Aorta (tissue), 5 donors: ENCODE data around the gene KCNRG. TPM values are rescaled to one million over a fixed set of nuclear protein-coding genes. Genes with fewer than 3 reads are reported as not detected.
"Not testable (repeated sequence)": the region's sequence is repeated elsewhere in the genome, so short reads cannot be mapped to it uniquely, and the experiment has no call there.

Source experiments
- ATAC-seq: fragments of 200-7000 bp; cut with Tn5 transposase; one replicate; pipeline ENCODE4 v1.9.1; 2022; ENCODE audit warnings: moderate library complexity; ENCODE audit not compliant: low FRiP score
- DNase-seq, 2 donors: peaks; one replicate each; pipeline ENCODE4 v3.0.0-alpha.2; 2020
- H3K27ac ChIP-seq, 2 donors: one replicate each; pipeline ENCODE4 v1.5.1; 2013; ENCODE audit warnings: low read length in 2 of 2, mild to moderate bottlenecking in 2 of 2, moderate library complexity in 2 of 2, control low read depth in 1 of 2, inconsistent platforms in 1 of 2, low read depth in 1 of 2
- H3K27me3 ChIP-seq, 2 donors: one replicate each; pipeline ENCODE4 v1.6.1; 2013; ENCODE audit warnings: control low read depth in 1 of 2, low read length in 1 of 2, mild to moderate bottlenecking in 1 of 2, moderate library complexity in 1 of 2; ENCODE audit not compliant: insufficient read depth in 2 of 2, control insufficient read depth in 1 of 2
- H3K36me3 ChIP-seq, 2 donors: one replicate each; pipeline ENCODE4 v1.6.1; 2013; ENCODE audit warnings: control low read depth in 1 of 2, low read length in 1 of 2, mild to moderate bottlenecking in 1 of 2; ENCODE audit not compliant: insufficient read depth in 2 of 2, control insufficient read depth in 1 of 2
- H3K4me1 ChIP-seq, 2 donors: one replicate each; pipeline ENCODE4 v1.6.1; 2013; ENCODE audit warnings: low read length in 2 of 2, control low read depth in 1 of 2, mild to moderate bottlenecking in 1 of 2, moderate library complexity in 1 of 2; ENCODE audit not compliant: insufficient read depth in 2 of 2, control insufficient read depth in 1 of 2
- H3K4me3 ChIP-seq, 2 donors: one replicate each; pipeline ENCODE4 v1.5.1; 2013; ENCODE audit warnings: low read length in 2 of 2, control low read depth in 1 of 2, mild to moderate bottlenecking in 1 of 2
- H3K9me3 ChIP-seq: one replicate; pipeline ENCODE4 v1.6.1; 2013; ENCODE audit warnings: mild to moderate bottlenecking, low read length; ENCODE audit not compliant: control insufficient read depth
- WGBS, 2 donors: extraction: QIAGEN DNeasy Blood & Tissue Kit; methylation state at CpG; one replicate each; pipeline ENCODE4 v1.1.7; 2013; 5-methylcytosine and 5-hydroxymethylcytosine counted together
- intact Hi-C, 2 donors: fragments of 100-400 bp; cut with DNase I; formaldehyde crosslinking; loops; one replicate each; pipeline versions ENCODE4 v1.14.2 to v1.15.0; 2022
- microRNA-seq, 2 donors: library from miRNA; unstranded; fragments of <30 nt; microRNA quantifications; one replicate each; pipeline ENCODE4 v1.2.0, GENCODE V29; 2020
- polyA plus RNA-seq, 2 donors: library from polyadenylated mRNA; stranded (reverse); fragments of 200-250 nt; gene quantifications; one replicate each; pipeline ENCODE4 v1.2.3, GENCODE V29; 2013
- total RNA-seq, 2 donors: library from RNA; stranded (reverse); fragmentation: NEBNext Ultra II Directional; extraction: Animal tissue kit (Norgen Biotek cat#: 25700); gene quantifications; one replicate each; pipeline ENCODE4 v1.2.1, GENCODE V29; 2021
- donor health status: healthy with polysubstance abuse.
- donor health status: Bipolar disorder and iron deficiency.
- donor health status: DM: no; HTN: no; CAD: no.
- donor health status: DM: no; HTN: no; CAD: no.
- donor health status: DM: yes; HTN: yes; CAD: no.

KCNRG gene
- total and polyA plus RNA-seq, 4 donors = 0.45 to 1.7 TPM; not detected in 2

DNA sequence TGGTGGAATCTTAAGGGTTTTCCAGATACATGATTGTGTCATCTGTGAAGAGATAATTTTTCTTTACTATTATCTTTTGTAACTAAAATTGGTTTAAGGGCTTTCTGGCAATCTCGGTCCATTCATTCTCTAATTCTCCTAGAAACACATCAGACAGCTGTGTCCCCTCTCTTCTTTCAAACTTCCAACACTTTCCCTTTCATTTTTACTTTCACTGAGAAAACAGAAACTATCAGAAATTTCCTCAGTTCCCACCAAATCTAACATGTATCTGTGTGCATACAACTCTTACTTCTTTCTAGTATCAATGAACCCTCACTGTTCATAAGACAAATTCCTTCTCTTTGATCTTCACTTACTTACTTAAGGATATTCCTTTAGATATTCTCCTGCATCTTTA lies 40.2 kb downstream of the KCNRG start:
- Histone ChIP-seq H3K4me3 (no peak overlapping the region), H3K27me3 (no peaks in the 10 kb centered on the region), H3K4me1 (peaks cover 0 to 5% of the 10 kb centered on the region in 2 donors), H3K27ac (no peak overlapping the region), H3K9me3 (no peaks in the 10 kb centered on the region), H3K36me3 (no peaks in the 10 kb centered on the region)
- DNase-seq (no peak), ATAC-seq (no peak)
- 78 to 85% methylated on average over 1 of the region's 1 CpG for WGBS, 2 donors
- intact Hi-C loops = no loop called here

DNA sequence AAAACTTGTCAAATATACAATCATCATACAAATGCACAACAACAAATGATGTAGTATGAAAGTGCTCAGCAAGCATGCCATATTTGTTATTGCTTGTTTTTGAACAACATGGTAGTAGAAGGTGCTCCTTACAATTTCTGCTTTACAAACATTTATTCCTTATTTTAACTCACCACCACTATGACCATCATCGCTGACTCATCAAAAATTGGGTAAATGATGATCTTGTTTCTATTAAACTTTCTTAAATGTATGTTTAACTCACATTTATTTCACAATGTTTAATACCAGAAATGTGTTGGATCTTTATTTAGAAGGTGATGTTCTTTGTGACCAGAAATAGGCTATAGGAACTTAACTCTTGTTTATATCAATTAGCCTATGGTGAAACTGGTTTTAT lies 45.5 kb downstream of the KCNRG start:
- Histone ChIP-seq H3K36me3 (no peaks in the 10 kb centered on the region), H3K4me1 (no peaks in the 10 kb centered on the region), H3K27ac (no peak overlapping the region), H3K9me3 (no peaks in the 10 kb centered on the region), H3K4me3 (no peak overlapping the region), H3K27me3 (no peaks in the 10 kb centered on the region)
- intact Hi-C loops = no loop called here
- DNase-seq (no peak), ATAC-seq (no peak)
- 99 to 100% methylated on average over 1 of the region's 1 CpG for WGBS, 2 donors

GRCh38 chr13:50062336-50062735 lies 47.1 kb downstream of the KCNRG start:
- H3K9me3 ChIP-seq, DNase-seq, intact Hi-C loops, H3K4me1 ChIP-seq, H3K27ac ChIP-seq, ATAC-seq, H3K27me3 ChIP-seq, H3K36me3 ChIP-seq, H3K4me3 ChIP-seq: not testable (repeated sequence)
- 97 to 100% methylated on average over 7 of the region's 7 CpGs for WGBS, 2 donors

DNA sequence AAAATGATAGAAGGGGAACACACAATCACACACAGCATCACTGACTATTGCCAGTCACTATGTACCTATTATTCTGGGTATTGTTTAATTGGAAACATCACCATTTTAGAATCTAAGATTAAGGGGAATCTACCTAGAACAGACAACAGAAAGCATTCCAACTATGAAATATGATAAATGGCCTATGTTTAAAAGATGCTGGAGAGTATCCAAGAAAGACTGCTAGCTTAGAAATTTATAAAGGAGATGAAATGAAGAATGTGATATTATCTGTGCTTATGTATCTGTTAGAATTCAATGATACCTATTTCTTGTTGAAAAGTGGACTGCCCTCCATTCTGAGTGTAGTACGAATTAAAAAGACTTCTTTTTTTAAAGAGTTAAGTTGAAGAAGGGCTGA lies 50.5 kb downstream of the KCNRG start:
- WGBS, 2 donors = 71 to 84% methylated on average over 1 of the region's 1 CpG
- no peak overlapping the region for H3K4me3 ChIP-seq
- H3K27me3 ChIP-seq = no peaks in the 10 kb centered on the region
- ATAC-seq = no peak
- H3K4me1 ChIP-seq = no peaks in the 10 kb centered on the region
- H3K27ac ChIP-seq = no peak overlapping the region
- no peaks in the 10 kb centered on the region for H3K9me3 ChIP-seq
- no peak for DNase-seq
- intact Hi-C loops = no loop called here
- peaks cover 0 to 3% of the 10 kb centered on the region in 2 donors for H3K36me3 ChIP-seq

DNA sequence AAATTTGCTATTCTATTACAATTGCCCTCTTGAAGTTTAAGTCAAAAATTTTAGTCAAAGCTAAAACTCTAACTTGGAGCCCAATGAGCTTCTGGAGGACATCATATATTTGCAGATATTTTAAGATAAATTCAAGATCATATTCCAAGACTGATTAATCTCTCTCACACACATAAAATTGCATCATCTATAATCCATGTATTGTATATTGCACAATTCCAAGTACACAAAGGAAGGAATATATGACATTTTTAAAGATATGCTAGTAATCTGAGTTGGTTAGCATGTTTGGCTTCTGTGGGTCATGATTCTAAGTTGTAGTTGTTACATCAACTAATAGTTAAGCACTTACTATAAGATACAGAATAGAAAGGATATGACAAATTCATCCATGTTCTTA lies 53.3 kb downstream of the KCNRG start:
- H3K27ac ChIP-seq = no peak overlapping the region
- no peak for DNase-seq
- H3K4me1 ChIP-seq = peaks cover 0 to 2% of the 10 kb centered on the region in 2 donors

GRCh38 chr13:50069261-50069660 lies 54.0 kb downstream of the KCNRG start:
- Histone ChIP-seq H3K27ac (no peak overlapping the region), H3K9me3 (no peaks in the 10 kb centered on the region), H3K4me3 (no peak overlapping the region), H3K4me1 (peaks cover 0 to 2% of the 10 kb centered on the region in 2 donors), H3K27me3 (no peaks in the 10 kb centered on the region), H3K36me3 (peaks cover 0 to 3% of the 10 kb centered on the region in 2 donors)
- no peak for ATAC-seq
- intact Hi-C loops = no loop called here
- DNase-seq = no peak
- WGBS, 2 donors = 78 to 80% methylated on average over 1 of the region's 1 CpG

More for the DNA sequence above, 53.3 kb downstream of the KCNRG start:
- Histone ChIP-seq H3K36me3 (peaks cover 0 to 3% of the 10 kb centered on the region in 2 donors), H3K4me3 (no peak overlapping the region), H3K27me3 (no peaks in the 10 kb centered on the region), H3K9me3 (no peaks in the 10 kb centered on the region)
- no peak for ATAC-seq
- intact Hi-C loops = no loop called here

- Histone ChIP-seq H3K4me1 (peaks cover 0 to 2% of the 10 kb centered on the region in 2 donors), H3K4me3 (no peak overlapping the region), H3K27ac (no peak overlapping the region), H3K36me3 (peaks cover 0 to 3% of the 10 kb centered on the region in 2 donors), H3K27me3 (no peaks in the 10 kb centered on the region), H3K9me3 (no peaks in the 10 kb centered on the region)
- intact Hi-C loops = loop anchor here in 1 of 2 donors (2.0 kb wide), 1 partner anchor 73 kb away; the partner anchor contains the start of gene TRIM13
- DNase-seq = no peak
- no peak for ATAC-seq
Observed at GRCh38 chr13:50070186-50070585, 54.9 kb downstream of the KCNRG start.

Small RNA genes lying within 50 kb of the gene (microRNA-seq; reads per million reads assigned to microRNA genes)
- gene MIR15A (1,126 to 3,115 reads per million in 2 donors), gene MIR16-1 (430 to 1,290 reads per million in 2 donors), gene MIR3613 (16.1 to 51.7 reads per million in 2 donors)

Other genes starting within 250 kb of the KCNRG start
- 10 to 100 TPM; 29.3 to 29.9 TPM for gene KPNA3, start 222.8 kb upstream of the KCNRG start, total RNA-seq
- 10 to 100 TPM; 11.6 to 22.7 TPM for gene KPNA3, start 222.8 kb upstream of the KCNRG start, polyA plus RNA-seq
- 1 to 10 TPM; 7.3 to 8.6 TPM for gene SPRYD7, start 79.1 kb upstream of the KCNRG start, total RNA-seq
- 1 to 10 TPM; 3.4 to 7.0 TPM for gene SPRYD7, start 79.1 kb upstream of the KCNRG start, polyA plus RNA-seq
- 10 to 100 TPM; 25.0 to 27.6 TPM for gene TRIM13, start 18.4 kb upstream of the KCNRG start, total RNA-seq
- gene TRIM13, start 18.4 kb upstream of the KCNRG start, polyA plus RNA-seq = 10 to 100 TPM in 1 of 2 donors, 1 to 10 TPM in 1; 7.3 to 24.7 TPM